ENCODE measurements around the gene RAB25. TPM values are rescaled to one million over a fixed set of nuclear protein-coding genes. Genes with fewer than 3 reads are reported as not detected.
A peak's percentile ranks its signal among the peaks of the same experiment; 100 is the strongest.

RAB25 gene
- total and polyA plus RNA-seq, 5 experiments from 2014 or later, result 0.81 to 2.0 (median 1.1) TPM

- peaks cover 0 to 15% (median 6%) of the 10 kb centered on the region in 4 donors for H3K4me1 Mint-ChIP-seq
- H3K27me3 Mint-ChIP-seq, result peaks cover 15 to 37% (median 29%) of the 10 kb centered on the region in 5 donors
- H3K4me3 Mint-ChIP-seq, result peak within 1 kb of the TSS; percentile 80 to 93 (median 86)
- H3K36me3 Mint-ChIP-seq, result no peaks in the 10 kb centered on the region
- DNase-seq, result peak; percentile 42 to 71 (median 61)
- peak; percentile 89 to 91 for ATAC-seq
- no peaks in the 10 kb centered on the region for H3K9me3 Mint-ChIP-seq
- peak within 1 kb of the TSS in 4 of 10 donors; percentile 53 to 86 (median 78) for H3K27ac Mint-ChIP-seq
- POLR2A ChIA-PET, result interaction anchor here (0.5 to 1.2 kb wide), 4 partner anchors 16 to 200 kb away, joined by 3 to 5 read pairs (median 4); partner anchors contain the start of gene SMG5
Measured at GRCh38 chr1:156082309-156083091, 21.5 kb downstream of the RAB25 start, which contains the start of gene MEX3A. Gene MEX3A, minus strand, starts transcription at chr1:156082465. Its CDS starts 467 bp downstream, at chr1:156081998.

- DNase-seq (no peak), ATAC-seq (no peak)
- no peak overlapping the region for H3K27ac Mint-ChIP-seq
- peaks cover 0 to 15% (median 6%) of the 10 kb centered on the region in 4 donors for H3K4me1 Mint-ChIP-seq
- no peaks in the 10 kb centered on the region for H3K36me3 Mint-ChIP-seq
- peaks cover 15 to 40% (median 27%) of the 10 kb centered on the region in 5 donors for H3K27me3 Mint-ChIP-seq
- POLR2A ChIA-PET, result interaction anchor here (0.7 to 1.2 kb wide), 3 partner anchors 14 to 199 kb away, joined by 3 to 5 read pairs (median 4); partner anchors contain the start of gene SMG5
- peak overlapping the region; percentile 68 to 91 (median 82) for H3K4me3 Mint-ChIP-seq
- no peaks in the 10 kb centered on the region for H3K9me3 Mint-ChIP-seq
Measured at GRCh38 chr1:156083800-156084790, 23.1 kb downstream of the RAB25 start.

- peaks cover 6 to 20% (median 10%) of the 10 kb centered on the region in 4 donors for H3K4me1 Mint-ChIP-seq
- no peak overlapping the region for H3K27ac Mint-ChIP-seq
- peaks cover 18 to 60% (median 32%) of the 10 kb centered on the region in 5 donors for H3K27me3 Mint-ChIP-seq
- POLR2A ChIA-PET, result no interaction called here
- no peaks in the 10 kb centered on the region for H3K9me3 Mint-ChIP-seq
- H3K36me3 Mint-ChIP-seq, result no peaks in the 10 kb centered on the region
- H3K4me3 Mint-ChIP-seq, result peak overlapping the region in 1 of 10 donors; percentile 4
- DNase-seq (no peak), ATAC-seq (no peak)
Measured at GRCh38 chr1:156086256-156086662, 25.3 kb downstream of the RAB25 start.

GRCh38 chr1:156089704-156090103 is 28.7 kb downstream of the RAB25 start:
- POLR2A ChIA-PET, result interaction anchor here (0.6 to 3.2 kb wide), 3 partner anchors 37 to 59 kb away, joined by 4 to 23 read pairs (median 6); no protein-coding TSS in a partner anchor
- no peak for DNase-seq
- Mint-ChIP-seq H3K4me3 (peak overlapping the region in 1 of 10 donors; percentile 1), H3K9me3 (no peaks in the 10 kb centered on the region), H3K4me1 (peaks cover 4 to 7% (median 6%) of the 10 kb centered on the region in 4 donors), H3K27ac (no peak overlapping the region), H3K27me3 (peaks cover 12 to 58% (median 28%) of the 10 kb centered on the region in 5 donors), H3K36me3 (no peaks in the 10 kb centered on the region)
- no peak for ATAC-seq

- no peak overlapping the region for H3K4me3 Mint-ChIP-seq
- DNase-seq, result no peak
- H3K27me3 Mint-ChIP-seq, result peaks cover 11 to 53% (median 24%) of the 10 kb centered on the region in 5 donors
- H3K27ac Mint-ChIP-seq, result peak overlapping the region in 3 of 10 donors; percentile 26 to 86 (median 75)
- peak; percentile 44 to 54 for ATAC-seq
- POLR2A ChIA-PET, result interaction anchor here (0.6 to 3.2 kb wide), 2 partner anchors 39 to 58 kb away, joined by 4 to 23 read pairs; no protein-coding TSS in a partner anchor
- peaks cover 4 to 9% (median 7%) of the 10 kb centered on the region in 4 donors for H3K4me1 Mint-ChIP-seq
- no peaks in the 10 kb centered on the region for H3K36me3 Mint-ChIP-seq
- H3K9me3 Mint-ChIP-seq, result no peaks in the 10 kb centered on the region
Measured at GRCh38 chr1:156090138-156090839, 29.3 kb downstream of the RAB25 start.

- POLR2A ChIA-PET, result interaction anchor here (3.2 kb wide), 1 partner anchor 38 kb away, joined by 23 read pairs; no protein-coding TSS in a partner anchor
- Mint-ChIP-seq H3K27ac (peak overlapping the region in 5 of 10 donors; percentile 26 to 86 (median 66)), H3K4me1 (peaks cover 4 to 12% (median 10%) of the 10 kb centered on the region in 4 donors), H3K36me3 (no peaks in the 10 kb centered on the region), H3K9me3 (no peaks in the 10 kb centered on the region), H3K4me3 (no peak overlapping the region), H3K27me3 (peaks cover 9 to 48% (median 21%) of the 10 kb centered on the region in 5 donors)
- peak; percentile 98 to 99 for ATAC-seq
- DNase-seq, result peak; percentile 78 to 92 (median 84)
Measured at GRCh38 chr1:156090840-156091188, 29.9 kb downstream of the RAB25 start.

GRCh38 chr1:156091610-156092009 is 30.6 kb downstream of the RAB25 start:
- Mint-ChIP-seq H3K4me1 (peaks cover 11 to 19% (median 18%) of the 10 kb centered on the region in 4 donors), H3K27ac (no peak overlapping the region), H3K27me3 (peaks cover 5 to 40% (median 16%) of the 10 kb centered on the region in 5 donors), H3K36me3 (no peaks in the 10 kb centered on the region), H3K4me3 (no peak overlapping the region), H3K9me3 (no peaks in the 10 kb centered on the region)
- DNase-seq (no peak), ATAC-seq (no peak)
- POLR2A ChIA-PET, result interaction anchor here (3.2 kb wide), 1 partner anchor 37 kb away, joined by 23 read pairs; no protein-coding TSS in a partner anchor

GRCh38 chr1:156095906-156096508 is 35.0 kb downstream of the RAB25 start:
- ATAC-seq, result no peak
- Mint-ChIP-seq H3K27me3 (peaks cover 0 to 12% (median 5%) of the 10 kb centered on the region in 5 donors), H3K4me1 (peaks cover 19 to 41% (median 32%) of the 10 kb centered on the region in 4 donors), H3K27ac (peak overlapping the region; percentile 63 to 99 (median 98)), H3K36me3 (peaks cover 0 to 1% (median 0%) of the 10 kb centered on the region in 3 donors), H3K9me3 (peaks cover 0 to 3% (median 0%) of the 10 kb centered on the region in 9 donors), H3K4me3 (peak overlapping the region in 5 of 10 donors; percentile 5 to 82 (median 69))
- no peak for DNase-seq
- POLR2A ChIA-PET, result interaction anchor here (0.5 to 3.8 kb wide), 7 partner anchors 10 to 129 kb away, joined by 4 to 30 read pairs (median 8); partner anchors contain the start of gene LMNA

GRCh38 chr1:156096640-156097391 is 35.9 kb downstream of the RAB25 start:
- peak overlapping the region; percentile 75 to 99 (median 98) for H3K27ac Mint-ChIP-seq
- peak; percentile 73 to 92 (median 84) for DNase-seq
- ATAC-seq, result peak; percentile 80 to 82
- peaks cover 0 to 1% (median 0%) of the 10 kb centered on the region in 3 donors for H3K36me3 Mint-ChIP-seq
- H3K4me3 Mint-ChIP-seq, result peak overlapping the region; percentile 5 to 85 (median 72)
- peaks cover 0 to 12% (median 5%) of the 10 kb centered on the region in 5 donors for H3K27me3 Mint-ChIP-seq
- POLR2A ChIA-PET, result interaction anchor here (1.0 to 3.8 kb wide), 7 partner anchors 10 to 186 kb away, joined by 3 to 30 read pairs (median 6); partner anchors contain the start of genes LMNA and SMG5
- peaks cover 0 to 3% (median 0%) of the 10 kb centered on the region in 9 donors for H3K9me3 Mint-ChIP-seq
- peaks cover 19 to 47% (median 32%) of the 10 kb centered on the region in 4 donors for H3K4me1 Mint-ChIP-seq

- Mint-ChIP-seq H3K27me3 (peaks cover 0 to 12% (median 4%) of the 10 kb centered on the region in 5 donors), H3K4me3 (peak overlapping the region in 3 of 10 donors; percentile 5 to 85 (median 74))
- DNase-seq, result no peak
Measured at GRCh38 chr1:156097499-156098178, 36.7 kb downstream of the RAB25 start.

More at GRCh38 chr1:156097499-156098178, 36.7 kb downstream of the RAB25 start:
- ATAC-seq, result peak in 1 of 2 donors; percentile 2
- Mint-ChIP-seq H3K36me3 (peaks cover 0 to 1% (median 0%) of the 10 kb centered on the region in 3 donors), H3K9me3 (peaks cover 0 to 3% (median 0%) of the 10 kb centered on the region in 9 donors), H3K27ac (peak overlapping the region; percentile 75 to 99 (median 98)), H3K4me1 (peaks cover 19 to 48% (median 33%) of the 10 kb centered on the region in 4 donors)
- POLR2A ChIA-PET, result interaction anchor here (1.0 to 3.8 kb wide), 6 partner anchors 9 to 185 kb away, joined by 3 to 30 read pairs (median 7); partner anchors contain the start of genes LMNA and SMG5

Measured in naive thymus-derived CD8-positive, alpha-beta T cell (primary cell).